HepG2 (cell line): ENCODE results near the gene FAM53B. TPM values are rescaled to one million over a fixed set of nuclear protein-coding genes. Genes with fewer than 3 reads are reported as not detected.

Experiments used
- HNF1A ChIP-seq, 2 experiments: sonication (generic) in 1 of 2; formaldehyde crosslinking in 1 of 2; IDR thresholded peaks; 2 replicates each; pipeline versions ENCODE4 v1.4.0 to v1.6.1; 2016 to 2020; ENCODE audit warnings: borderline replicate concordance in 1 of 2, low read depth in 1 of 2, mild to moderate bottlenecking in 1 of 2, missing genetic modification reagents in 1 of 2
- HNRNPUL1 ChIP-seq: fragments of 200-400 bp; formaldehyde crosslinking; IDR thresholded peaks from 2 replicates; pipeline ENCODE4 v1.6.1; 2017; ENCODE audit warnings: low read depth, mild to moderate bottlenecking, low read length, moderate library complexity
- TEAD2 ChIP-seq: sonication (generic); formaldehyde crosslinking; IDR thresholded peaks from 2 replicates; pipeline ENCODE4 v1.9.0; 2021; ENCODE audit warnings: missing genetic modification reagents
- polyA plus RNA-seq, 8 experiments: library from polyadenylated mRNA; depleted of rRNA in 3 of 8; stranded (reverse) in 7 of 8; unstranded in 1 of 8; fragments of >200 nt; fragmentation: Illumina TruSeq in 4 of 8; extraction: Trizol in 4 of 8; gene quantifications; 2 replicates each; pipeline versions ENCODE4 v1.2.1 to v1.2.3, GENCODE V29; 2011 to 2016; ENCODE audit warnings: low read depth in 4 of 8, missing spikeins in 1 of 8, mixed read lengths in 1 of 8; ENCODE audit not compliant: insufficient read depth in 1 of 8
- total RNA-seq, 5 experiments: library from RNA; depleted of rRNA; stranded (reverse); fragments of >200 nt; fragmentation: Illumina TruSeq; extraction: Trizol; gene quantifications; 2 replicates each; pipeline ENCODE4 v1.2.3, GENCODE V29; 2016; ENCODE audit warnings: low read depth in 1 of 5
- TF ChIP-seq, protein P1 (sequence below): sonication (generic); formaldehyde crosslinking; IDR thresholded peaks from 2 replicates; pipeline ENCODE4 v1.4.0; 2020; ENCODE audit warnings: missing genetic modification reagents, borderline replicate concordance
- TF ChIP-seq, protein P2 (sequence below): sonication (generic); formaldehyde crosslinking; IDR thresholded peaks from 2 replicates; pipeline ENCODE4 v1.8.1; 2023; ENCODE audit warnings: mild to moderate bottlenecking, missing genetic modification reagents

FAM53B gene
- total and polyA plus RNA-seq, 2 of the 13 experiments (the other 11 are each of a cell fraction or from before 2014, with no cell fraction given) = 6.4 to 19.3 TPM

DNA sequence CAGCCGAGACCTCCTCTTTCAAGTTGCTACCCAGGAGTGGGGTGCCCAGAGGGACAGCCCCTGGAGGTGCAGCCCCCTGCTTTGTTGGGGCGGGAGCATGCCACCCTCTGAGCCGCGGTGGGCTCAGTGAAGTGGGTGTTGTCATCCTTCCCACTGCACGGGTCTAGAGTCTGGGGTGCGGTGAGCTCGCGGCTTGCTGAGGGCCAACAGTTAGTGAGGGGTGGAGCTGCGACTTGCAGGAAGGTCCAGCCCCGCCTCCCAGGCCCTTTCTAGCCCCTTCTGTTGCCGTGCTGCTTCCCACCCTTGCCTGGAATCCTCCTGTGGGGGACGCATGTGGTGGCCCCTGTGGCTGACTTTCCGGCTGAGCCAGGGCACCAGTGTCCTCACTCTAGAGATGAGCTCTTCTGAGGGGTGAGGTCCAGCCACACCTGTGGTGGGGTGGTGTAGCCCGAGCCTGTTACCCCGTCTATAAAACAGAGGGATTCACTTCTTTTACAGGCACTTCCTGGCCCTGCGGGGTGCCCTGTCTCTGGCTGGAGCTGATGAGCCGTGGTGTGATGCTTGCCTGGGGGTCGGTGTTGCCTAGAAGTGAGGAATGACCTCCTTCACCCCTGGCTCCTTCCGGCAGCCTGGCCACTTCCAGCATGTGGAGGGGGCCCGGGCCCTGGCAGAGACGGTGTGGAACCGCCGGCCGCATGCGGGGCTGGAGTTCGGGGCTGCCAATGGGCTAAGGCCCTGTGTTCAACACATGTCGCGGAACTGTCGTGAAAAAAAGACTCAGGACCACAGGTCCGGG is 127.9 kb downstream of the FAM53B start (continued):
- TF ChIP-seq HNF1A (IDR thresholded peaks at IDR 0.05; ENCODE audit: low read depth) (no peak), HNF1A (CRISPR knock-in tag; IDR thresholded peaks at IDR 0.05; ENCODE audit: borderline replicate concordance) (no peak), TEAD2 (CRISPR knock-in tag) (no peak), HNRNPUL1 (no peak)
- TF ChIP-seq, protein P1, sequence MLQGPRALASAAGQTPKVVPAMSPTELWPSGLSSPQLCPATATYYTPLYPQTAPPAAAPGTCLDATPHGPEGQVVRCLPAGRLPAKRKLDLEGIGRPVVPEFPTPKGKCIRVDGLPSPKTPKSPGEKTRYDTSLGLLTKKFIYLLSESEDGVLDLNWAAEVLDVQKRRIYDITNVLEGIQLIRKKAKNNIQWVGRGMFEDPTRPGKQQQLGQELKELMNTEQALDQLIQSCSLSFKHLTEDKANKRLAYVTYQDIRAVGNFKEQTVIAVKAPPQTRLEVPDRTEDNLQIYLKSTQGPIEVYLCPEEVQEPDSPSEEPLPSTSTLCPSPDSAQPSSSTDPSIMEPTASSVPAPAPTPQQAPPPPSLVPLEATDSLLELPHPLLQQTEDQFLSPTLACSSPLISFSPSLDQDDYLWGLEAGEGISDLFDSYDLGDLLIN (CRISPR knock-in tag) = no peak
- TF ChIP-seq, protein P2, sequence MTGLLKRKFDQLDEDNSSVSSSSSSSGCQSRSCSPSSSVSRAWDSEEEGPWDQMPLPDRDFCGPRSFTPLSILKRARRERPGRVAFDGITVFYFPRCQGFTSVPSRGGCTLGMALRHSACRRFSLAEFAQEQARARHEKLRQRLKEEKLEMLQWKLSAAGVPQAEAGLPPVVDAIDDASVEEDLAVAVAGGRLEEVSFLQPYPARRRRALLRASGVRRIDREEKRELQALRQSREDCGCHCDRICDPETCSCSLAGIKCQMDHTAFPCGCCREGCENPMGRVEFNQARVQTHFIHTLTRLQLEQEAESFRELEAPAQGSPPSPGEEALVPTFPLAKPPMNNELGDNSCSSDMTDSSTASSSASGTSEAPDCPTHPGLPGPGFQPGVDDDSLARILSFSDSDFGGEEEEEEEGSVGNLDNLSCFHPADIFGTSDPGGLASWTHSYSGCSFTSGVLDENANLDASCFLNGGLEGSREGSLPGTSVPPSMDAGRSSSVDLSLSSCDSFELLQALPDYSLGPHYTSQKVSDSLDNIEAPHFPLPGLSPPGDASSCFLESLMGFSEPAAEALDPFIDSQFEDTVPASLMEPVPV = no peak
- TF ChIP-seq, all 625 proteins: peak for 0
